Loucy (cell line): ENCODE results near the gene PEAK3.

Source experiments
- H2AFZ ChIP-seq: fragments of 200-600 bp; sonication (generic); 2 replicates; pipeline ENCODE4 v1.6.0; 2016; ENCODE audit warnings: antibody characterized with exemption, mild to moderate bottlenecking, low read length, moderate library complexity
- H3F3A ChIP-seq: fragments of 200-600 bp; 2 replicates; pipeline ENCODE4 v1.6.0; 2016; ENCODE audit warnings: antibody characterized with exemption, low read depth, mild to moderate bottlenecking
- H3K27me3 ChIP-seq: fragments of 200-600 bp; sonication (generic); 2 replicates; pipeline ENCODE4 v1.6.1; 2014; ENCODE audit warnings: low read length, mild to moderate bottlenecking; ENCODE audit not compliant: insufficient read depth, poor library complexity, severe bottlenecking
- H3K36me3 ChIP-seq: fragments of 200-600 bp; sonication (generic); 2 replicates; pipeline ENCODE4 v1.6.1; 2016; ENCODE audit warnings: low read length; ENCODE audit not compliant: insufficient read depth
- H3K4me1 ChIP-seq: fragments of 200-600 bp; sonication (generic); 2 replicates; pipeline ENCODE4 v1.5.1; 2014; ENCODE audit warnings: low read length, mild to moderate bottlenecking; ENCODE audit not compliant: insufficient read depth, poor library complexity, severe bottlenecking
- H3K4me2 ChIP-seq: fragments of 200-600 bp; sonication (generic); 2 replicates; pipeline ENCODE4 v1.6.0; 2014; ENCODE audit warnings: antibody characterized with exemption, low read length, low read depth, mild to moderate bottlenecking; ENCODE audit not compliant: poor library complexity, severe bottlenecking
- H3K4me3 ChIP-seq: fragments of 200-600 bp; sonication (generic); 2 replicates; pipeline ENCODE4 v1.5.1; 2014; ENCODE audit warnings: low read length, mild to moderate bottlenecking, mixed read lengths; ENCODE audit not compliant: poor library complexity, severe bottlenecking
- H3K79me2 ChIP-seq: fragments of 200-600 bp; sonication (generic); 2 replicates; pipeline ENCODE4 v1.6.1; 2014; ENCODE audit warnings: low read length; ENCODE audit not compliant: insufficient read depth
- H3K9ac ChIP-seq: fragments of 200-600 bp; sonication (generic); 2 replicates; pipeline ENCODE4 v1.6.0; 2014; ENCODE audit warnings: mild to moderate bottlenecking, low read depth, low read length, moderate library complexity; ENCODE audit not compliant: poor library complexity, severe bottlenecking
- H3K9me2 ChIP-seq: fragments of 200-600 bp; sonication (generic); replicated peaks from 2 replicates; pipeline ENCODE4 v1.6.1; 2016; ENCODE audit warnings: low read depth, low read length, mixed read lengths
- H3K9me3 ChIP-seq: fragments of 200-600 bp; sonication (generic); 2 replicates; pipeline ENCODE4 v1.6.1; 2014; ENCODE audit warnings: mild to moderate bottlenecking, antibody characterized with exemption, low read length, low read depth; ENCODE audit not compliant: insufficient read depth
- H4K20me1 ChIP-seq: fragments of 200-600 bp; sonication (generic); 2 replicates; pipeline ENCODE4 v1.6.0; 2014; ENCODE audit warnings: antibody characterized with exemption, low read length, mild to moderate bottlenecking; ENCODE audit not compliant: insufficient read depth, poor library complexity, severe bottlenecking
- EZH2phosphoT487 ChIP-seq: fragments of 200-600 bp; IDR thresholded peaks from 2 replicates; pipeline ENCODE4 v1.6.1; 2018; ENCODE audit warnings: antibody characterized with exemption, mild to moderate bottlenecking, moderate library complexity, borderline replicate concordance
- TF ChIP-seq, protein P1 (sequence below): fragments of 200-600 bp; sonication (generic); conservative IDR thresholded peaks from 2 replicates; pipeline ENCODE4 v1.5.1; 2014; ENCODE audit warnings: mild to moderate bottlenecking, antibody characterized with exemption, low read length

The PEAK3 gene

GRCh38 chr19:2329501-2329916 is 47.5 kb upstream of the PEAK3 start:
- Histone ChIP-seq H3K27me3 (peaks cover 9% of the 10 kb centered on the region), H3K4me1 (peaks cover 60% of the 10 kb centered on the region), H2AFZ (no peak overlapping the region), H3K36me3 (no peaks in the 10 kb centered on the region; the same call in 1 of the 2 replicates), H3K9me3 (no peaks in the 10 kb centered on the region), H3K4me2 (peak overlapping the region; percentile 85), H3K9me2 (no peaks in the 10 kb centered on the region), H3K79me2 (peaks cover 90% of the 10 kb centered on the region), H4K20me1 (peaks cover 40% of the 10 kb centered on the region), H3K4me3 (peak overlapping the region; percentile 98), H3F3A (peaks cover 6% of the 10 kb centered on the region), H3K9ac (peak overlapping the region; percentile 99)
- TF ChIP-seq, protein P1, sequence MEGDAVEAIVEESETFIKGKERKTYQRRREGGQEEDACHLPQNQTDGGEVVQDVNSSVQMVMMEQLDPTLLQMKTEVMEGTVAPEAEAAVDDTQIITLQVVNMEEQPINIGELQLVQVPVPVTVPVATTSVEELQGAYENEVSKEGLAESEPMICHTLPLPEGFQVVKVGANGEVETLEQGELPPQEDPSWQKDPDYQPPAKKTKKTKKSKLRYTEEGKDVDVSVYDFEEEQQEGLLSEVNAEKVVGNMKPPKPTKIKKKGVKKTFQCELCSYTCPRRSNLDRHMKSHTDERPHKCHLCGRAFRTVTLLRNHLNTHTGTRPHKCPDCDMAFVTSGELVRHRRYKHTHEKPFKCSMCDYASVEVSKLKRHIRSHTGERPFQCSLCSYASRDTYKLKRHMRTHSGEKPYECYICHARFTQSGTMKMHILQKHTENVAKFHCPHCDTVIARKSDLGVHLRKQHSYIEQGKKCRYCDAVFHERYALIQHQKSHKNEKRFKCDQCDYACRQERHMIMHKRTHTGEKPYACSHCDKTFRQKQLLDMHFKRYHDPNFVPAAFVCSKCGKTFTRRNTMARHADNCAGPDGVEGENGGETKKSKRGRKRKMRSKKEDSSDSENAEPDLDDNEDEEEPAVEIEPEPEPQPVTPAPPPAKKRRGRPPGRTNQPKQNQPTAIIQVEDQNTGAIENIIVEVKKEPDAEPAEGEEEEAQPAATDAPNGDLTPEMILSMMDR = no peak

GRCh38 chr19:2329149-2329478 is 47.1 kb upstream of the PEAK3 start:
- Histone ChIP-seq H3K4me1 (peaks cover 56% of the 10 kb centered on the region), H3K36me3 (no peaks in the 10 kb centered on the region; the same call in 1 of the 2 replicates)

GRCh38 chr19:2328401-2329148 is 46.6 kb upstream of the PEAK3 start, which contains the start of the genes LSM7 and SPPL2B:
Gene LSM7 (minus strand): TSS chr19:2328586. CDS start chr19:2328566, 20 bp downstream.
Gene SPPL2B (plus strand): TSS chr19:2328684. CDS start chr19:2328710, 26 bp downstream.
- Histone ChIP-seq H4K20me1 (peaks cover 31% of the 10 kb centered on the region), H3F3A (peaks cover 6% of the 10 kb centered on the region), H2AFZ (peak within 1 kb of the TSS; percentile 82), H3K4me2 (peak within 1 kb of the TSS; percentile 98), H3K9me2 (no peaks in the 10 kb centered on the region), H3K9ac (peak within 1 kb of the TSS; percentile 99), H3K36me3 (no peaks in the 10 kb centered on the region), H3K27me3 (peaks cover 9% of the 10 kb centered on the region), H3K79me2 (peaks cover 87% of the 10 kb centered on the region), H3K4me3 (peak within 1 kb of the TSS; percentile 98), H3K9me3 (no peaks in the 10 kb centered on the region), H3K4me1 (peaks cover 51% of the 10 kb centered on the region)
- no peak for TF ChIP-seq EZH2phosphoT487
- TF ChIP-seq, protein P1 = no peak

More at GRCh38 chr19:2329149-2329478, 47.1 kb upstream of the PEAK3 start:
- Histone ChIP-seq H3K9me2 (no peaks in the 10 kb centered on the region), H3K79me2 (peaks cover 90% of the 10 kb centered on the region), H4K20me1 (peaks cover 36% of the 10 kb centered on the region), H3K27me3 (peaks cover 9% of the 10 kb centered on the region), H3K4me3 (peak overlapping the region; percentile 98), H3F3A (peaks cover 6% of the 10 kb centered on the region), H3K9me3 (no peaks in the 10 kb centered on the region), H3K9ac (peak overlapping the region; percentile 99), H2AFZ (no peak overlapping the region), H3K4me2 (peak overlapping the region; percentile 85)
- TF ChIP-seq, protein P1 = no peak
- no peak for TF ChIP-seq EZH2phosphoT487
